Measurements from ENCODE around the gene SPNS2. TPM values are rescaled to one million over a fixed set of nuclear protein-coding genes. Genes with fewer than 3 reads are reported as not detected.

SPNS2 gene
- total and polyA plus RNA-seq, 10 of the 15 experiments (the other 5 are each of a cell fraction or from before 2014, with no cell fraction given): 0.04 to 1.1 (median 0.23) TPM; not detected in 2

- H3K27me3 ChIP-seq (replicated peaks in 1 of 2; ENCODE audit: control insufficient read depth in 2 of 2, insufficient read depth in 2 of 2, low read length in 1 of 2): no peaks in the 10 kb centered on the region
- H3K36me3 ChIP-seq (ENCODE audit: control insufficient read depth in 2 of 2, insufficient read depth in 2 of 2, low read length in 1 of 2): no peaks in the 10 kb centered on the region
- POLR2A ChIA-PET: interaction anchor here (0.6 to 1.9 kb wide), 2 partner anchors 10 to 435 kb away, joined by 4 read pairs; no protein-coding TSS in a partner anchor
- no peak overlapping the region for H3K4me3 ChIP-seq
- H4K20me1 ChIP-seq (ENCODE audit: control insufficient read depth, insufficient read depth): no peaks in the 10 kb centered on the region
- H3K9me3 ChIP-seq (replicated peaks; ENCODE audit: control insufficient read depth, insufficient read depth, low read length): no peaks in the 10 kb centered on the region; the same call in 2 of the 3 replicates
- in situ Hi-C loops (cut with MboI) (no loop called here), intact Hi-C loops (cut with micrococcal nuclease; ENCODE audit: unreplicated experiment) (loop anchor here (10.0 kb wide), 1 partner anchor 95 kb away; no protein-coding TSS in a partner anchor)
- DNase-seq (ENCODE audit: low read depth, low spot score): no peak
- peaks cover 16% of the 10 kb centered on the region for H3K4me1 ChIP-seq (ENCODE audit: control insufficient read depth, insufficient read depth, low read length)
- H3K79me2 ChIP-seq (ENCODE audit: control insufficient read depth, insufficient read depth, low read length): no peaks in the 10 kb centered on the region
- CTCF ChIA-PET: interaction anchor here (0.6 to 1.1 kb wide), 2 partner anchors 180 to 219 kb away, joined by 3 read pairs; no protein-coding TSS in a partner anchor
- WGBS (ENCODE audit: insufficient coverage, insufficient replicate concordance, low lambda C conversion rate, missing lambda C conversion rate): 79% methylated on average over 19 of the region's 19 CpGs
- BruUV-seq (replicated peaks): no TSS peak
- H3K27ac ChIP-seq (ENCODE audit: control insufficient read depth, insufficient read depth): no peak overlapping the region
- ATAC-seq: no peak
- no peak overlapping the region for H3K4me2 ChIP-seq (ENCODE audit: control insufficient read depth, insufficient read depth)
- SMC1A ChIA-PET (ENCODE audit: uncharacterized antibody, unreplicated experiment): no interaction called here
- TF ChIP-seq HDAC6 (IDR thresholded peaks at IDR 0.05; ENCODE audit: unreplicated experiment): no peak
- TF ChIP-seq SRF (IDR thresholded peaks at IDR 0.05; ENCODE audit: low read depth in 2 of 2, low read length in 2 of 2): 0 out of 4 replicates have a peak, but pooled peaks of 1 of the 2 experiments have one; percentile 26
- no peak overlapping the region for H3K9ac ChIP-seq (ENCODE audit: control insufficient read depth, insufficient read depth, low read length)
- no peak for FAIRE-seq
- RAD21 ChIA-PET (ENCODE audit: unreplicated experiment): no interaction called here
- no peak overlapping the region for H2AFZ ChIP-seq (ENCODE audit: control insufficient read depth, low read depth, low read length)
These were observed 21.6 kb downstream of the SPNS2 start for GRCh38 chr17:4520060-4520893.

GRCh38 chr17:4520894-4521600 lies 22.4 kb downstream of the SPNS2 start:
- intact Hi-C loops (cut with micrococcal nuclease; ENCODE audit: unreplicated experiment): loop anchor here (10.0 kb wide), 1 partner anchor 96 kb away; no protein-coding TSS in a partner anchor
- H3K27me3 ChIP-seq (replicated peaks in 1 of 2; ENCODE audit: control insufficient read depth in 2 of 2, insufficient read depth in 2 of 2, low read length in 1 of 2): no peaks in the 10 kb centered on the region
- DNase-seq (ENCODE audit: low read depth, low spot score) (no peak), ATAC-seq (no peak), FAIRE-seq (no peak)
- ChIA-PET CTCF (no interaction called here), SMC1A (ENCODE audit: uncharacterized antibody, unreplicated experiment) (no interaction called here), RAD21 (ENCODE audit: unreplicated experiment) (no interaction called here), POLR2A (interaction anchor here (0.6 kb wide), 2 partner anchors 10 to 443 kb away, joined by 3 to 5 read pairs; no protein-coding TSS in a partner anchor)
- no peak overlapping the region for H3K4me3 ChIP-seq
- no peaks in the 10 kb centered on the region for H3K36me3 ChIP-seq (ENCODE audit: control insufficient read depth in 2 of 2, insufficient read depth in 2 of 2, low read length in 1 of 2)
- H3K9ac ChIP-seq (ENCODE audit: control insufficient read depth, insufficient read depth, low read length): no peak overlapping the region
- H2AFZ ChIP-seq (ENCODE audit: control insufficient read depth, low read depth, low read length): no peak overlapping the region
- H3K27ac ChIP-seq (ENCODE audit: control insufficient read depth, insufficient read depth): no peak overlapping the region
- TF ChIP-seq SREBF1 (IDR thresholded peaks at IDR 0.05; ENCODE audit: low read length) (no peak), NKRF (conservative IDR thresholded peaks at IDR 0.05) (no peak), ZNF24 (IDR thresholded peaks at IDR 0.05) (no peak), GABPA (IDR thresholded peaks at IDR 0.05; ENCODE audit: low read depth) (no peak), ZNF274 (IDR thresholded peaks at IDR 0.05; ENCODE audit: insufficient read depth, insufficient read length) (no peak), RELB (IDR thresholded peaks at IDR 0.05; ENCODE audit: low read depth) (no peak), HDAC6 (IDR thresholded peaks at IDR 0.05; ENCODE audit: unreplicated experiment) (no peak), RCOR1 (conservative IDR thresholded peaks at IDR 0.05; ENCODE audit: low read depth, low read length) (no peak), RAD51 (IDR thresholded peaks at IDR 0.05) (no peak), NFXL1 (IDR thresholded peaks at IDR 0.05; ENCODE audit: borderline replicate concordance) (no peak)
- H3K4me1 ChIP-seq (ENCODE audit: control insufficient read depth, insufficient read depth, low read length): peaks cover 16% of the 10 kb centered on the region
- in situ Hi-C loops (cut with MboI): no loop called here
- H3K79me2 ChIP-seq (ENCODE audit: control insufficient read depth, insufficient read depth, low read length): no peaks in the 10 kb centered on the region
- no peaks in the 10 kb centered on the region for H4K20me1 ChIP-seq (ENCODE audit: control insufficient read depth, insufficient read depth)
- 90% methylated on average over 8 of the region's 8 CpGs for WGBS (ENCODE audit: insufficient coverage, insufficient replicate concordance, low lambda C conversion rate, missing lambda C conversion rate)
- H3K9me3 ChIP-seq (replicated peaks; ENCODE audit: control insufficient read depth, insufficient read depth, low read length): no peaks in the 10 kb centered on the region; the same call in 2 of the 3 replicates
- H3K4me2 ChIP-seq (ENCODE audit: control insufficient read depth, insufficient read depth): no peak overlapping the region
- BruUV-seq (replicated peaks): no TSS peak
